ENCODE measurements around the gene MICAL3. TPM values are rescaled to one million over a fixed set of nuclear protein-coding genes. Genes with fewer than 3 reads are reported as not detected.

Gene MICAL3
- total RNA-seq, 1 experiment from 2014 or later = 47.1 TPM

GRCh38 chr22:17884893-17885292 is 139.5 kb downstream of the MICAL3 start:
- Histone ChIP-seq H3K27ac (ENCODE audit: low read length) (no peak overlapping the region), H3K36me3 (ENCODE audit: control insufficient read depth, insufficient read depth, low read length) (no peaks in the 10 kb centered on the region; the same call in none of the 2 replicates), H3K27me3 (ENCODE audit: control insufficient read depth, insufficient read depth, low read length) (no peaks in the 10 kb centered on the region), H3K4me3 (ENCODE audit: low read depth in 2 of 2, low read length in 2 of 2) (no peak overlapping the region), H3K9me3 (ENCODE audit: control insufficient read depth, insufficient read depth, low read depth, low read length) (no peaks in the 10 kb centered on the region), H3K4me1 (ENCODE audit: control insufficient read depth, insufficient read depth, low read length) (no peaks in the 10 kb centered on the region)
- no peak for TF ChIP-seq POLR2AphosphoS5 (IDR thresholded peaks at IDR 0.05; ENCODE audit: low read depth, low read length)
- TF ChIP-seq CTCF (IDR thresholded peaks at IDR 0.05) = no peak
- in situ Hi-C loops (cut with HindIII; ENCODE audit: low pct_unique_long_range_greater_than_20kb, low sequenced_read_pairs) (no loop called here), intact Hi-C loops (cut with micrococcal nuclease; ENCODE audit: unreplicated experiment) (no loop called here)
- BruUV-seq (replicated peaks) = no TSS peak
- DNase-seq (ENCODE audit: low read depth, low spot score) (no peak), ATAC-seq (no peak)
- ChIA-PET CTCF (no interaction called here), POLR2A (no interaction called here)

GRCh38 chr22:17884084-17884483 is 140.3 kb downstream of the MICAL3 start:
- in situ Hi-C loops (cut with HindIII; ENCODE audit: low pct_unique_long_range_greater_than_20kb, low sequenced_read_pairs) = no loop called here
- no peak for DNase-seq (ENCODE audit: low read depth, low spot score)
- CTCF ChIA-PET = no interaction called here

More at GRCh38 chr22:17884084-17884483, 140.3 kb downstream of the MICAL3 start:
- intact Hi-C loops (cut with micrococcal nuclease; ENCODE audit: unreplicated experiment) = no loop called here
- ATAC-seq = no peak
- no peaks in the 10 kb centered on the region for H3K4me1 ChIP-seq (ENCODE audit: control insufficient read depth, insufficient read depth, low read length)
- no TSS peak for BruUV-seq (replicated peaks)
- H3K9me3 ChIP-seq (ENCODE audit: control insufficient read depth, insufficient read depth, low read depth, low read length) = no peaks in the 10 kb centered on the region
- POLR2A ChIA-PET = no interaction called here
- no peak overlapping the region for H3K4me3 ChIP-seq (ENCODE audit: low read depth in 2 of 2, low read length in 2 of 2)
- no peaks in the 10 kb centered on the region for H3K27me3 ChIP-seq (ENCODE audit: control insufficient read depth, insufficient read depth, low read length)
- TF ChIP-seq REST (IDR thresholded peaks at IDR 0.05; ENCODE audit: insufficient read depth in 1 of 2, low read depth in 2 of 2, low read length in 1 of 2) (no peak), SIN3A (IDR thresholded peaks at IDR 0.05; ENCODE audit: borderline replicate concordance, insufficient read depth, low read depth, low read length) (no peak), CTCF (IDR thresholded peaks at IDR 0.05) (no peak), POLR2AphosphoS5 (IDR thresholded peaks at IDR 0.05; ENCODE audit: low read depth, low read length) (no peak), TCF7L2 (IDR thresholded peaks at IDR 0.05; ENCODE audit: low read depth, low read length) (no peak)
- no peak overlapping the region for H3K27ac ChIP-seq (ENCODE audit: low read length)
- H3K36me3 ChIP-seq (ENCODE audit: control insufficient read depth, insufficient read depth, low read length) = no peaks in the 10 kb centered on the region; the same call in none of the 2 replicates

Measured in Panc1 (cell line).